Caki2 (cell line): Measurements from ENCODE around the gene EXOC3L4. TPM values are rescaled to one million over a fixed set of nuclear protein-coding genes. Genes with fewer than 3 reads are reported as not detected.
A peak's percentile ranks its signal among the peaks of the same experiment; 100 is the strongest.

Experiments
- DNase-seq: peaks from one replicate; pipeline ENCODE4 v3.0.0-alpha.2; 2015; ENCODE audit warnings: low read depth
- in situ Hi-C: cut with HindIII; loops from 2 replicates; pipeline ENCODE4 v1.10.0; 2016; ENCODE audit warnings: low sequenced_read_pairs, low pct_unique_long_range_greater_than_20kb, mixed read lengths
- total RNA-seq: library from RNA; depleted of rRNA; stranded (reverse); fragments of >200 nt; shearing (Covaris generic); gene quantifications from 2 replicates; pipeline ENCODE4 v1.2.3, GENCODE V29; 2014; ENCODE audit warnings: low replicate concordance

The EXOC3L4 gene
- total RNA-seq, 1 experiment from 2014 or later: 0.98 TPM

- in situ Hi-C loops: no loop called here
- no peak for DNase-seq
Measured at GRCh38 chr14:103068351-103069073, 26.0 kb upstream of the EXOC3L4 start.

GRCh38 chr14:103070263-103070885 is 24.2 kb upstream of the EXOC3L4 start:
- DNase-seq: no peak
- in situ Hi-C loops: no loop called here

GRCh38 chr14:103070971-103071542 is 23.5 kb upstream of the EXOC3L4 start:
- in situ Hi-C loops: no loop called here

GRCh38 chr14:103071544-103072251 is 22.8 kb upstream of the EXOC3L4 start:
- DNase-seq: peak; percentile 81
- in situ Hi-C loops: no loop called here

More at GRCh38 chr14:103070971-103071542, 23.5 kb upstream of the EXOC3L4 start:
- peak; percentile 80 for DNase-seq

- peak; percentile 98 for DNase-seq
- in situ Hi-C loops: no loop called here
Measured at GRCh38 chr14:103072595-103073366, 21.7 kb upstream of the EXOC3L4 start.

- in situ Hi-C loops: no loop called here
- DNase-seq: peak; percentile 98
Measured at GRCh38 chr14:103073367-103073875, 21.1 kb upstream of the EXOC3L4 start.

- DNase-seq: peak; percentile 84
- in situ Hi-C loops: no loop called here
Measured at GRCh38 chr14:103073876-103074728, 20.4 kb upstream of the EXOC3L4 start.

- DNase-seq: peak; percentile 94
- in situ Hi-C loops: no loop called here
Measured at GRCh38 chr14:103074729-103075367, 19.7 kb upstream of the EXOC3L4 start.

GRCh38 chr14:103078420-103078749 is 16.1 kb upstream of the EXOC3L4 start:
- in situ Hi-C loops: no loop called here

GRCh38 chr14:103078860-103079587 is 15.5 kb upstream of the EXOC3L4 start:
- no peak for DNase-seq
- in situ Hi-C loops: no loop called here

More at GRCh38 chr14:103078420-103078749, 16.1 kb upstream of the EXOC3L4 start:
- peak; percentile 49 for DNase-seq

GRCh38 chr14:103081951-103082350 is 12.6 kb upstream of the EXOC3L4 start:
- no peak for DNase-seq
- in situ Hi-C loops: no loop called here

GRCh38 chr14:103084021-103084919 is 10.3 kb upstream of the EXOC3L4 start, which contains the start of gene LBHD2:
TSS of gene LBHD2 (plus strand) at chr14:103084210. CDS start at chr14:103086013, 1,803 bp downstream.
- in situ Hi-C loops: no loop called here
- no peak for DNase-seq

GRCh38 chr14:103085106-103086091 is 9.1 kb upstream of the EXOC3L4 start:
- in situ Hi-C loops: no loop called here
- no peak for DNase-seq

- in situ Hi-C loops: no loop called here
- no peak for DNase-seq
Measured at GRCh38 chr14:103086771-103087342, 7.7 kb upstream of the EXOC3L4 start.
